Tibial nerve (tissue), 4 donors: ENCODE results near the gene PLSCR4. TPM values are rescaled to one million over a fixed set of nuclear protein-coding genes. Genes with fewer than 3 reads are reported as not detected.

ENCODE experiments used
- DNase-seq, 2 donors: peaks; one replicate each; pipeline ENCODE4 v3.0.0-alpha.2; 2019; ENCODE audit warnings: low spot score in 2 of 2
- H3K27ac ChIP-seq, 4 donors: fragments of 200-600 bp; sonication (generic) in 3 of 4; one replicate each; pipeline ENCODE4 v1.5.1; 2017 to 2019; ENCODE audit warnings: mild to moderate bottlenecking in 1 of 4
- H3K27me3 ChIP-seq, 2 donors: fragments of 200-600 bp; sonication (generic) in 1 of 2; one replicate each; pipeline versions ENCODE4 v1.5.1 to v1.6.0; 2017 to 2019
- H3K36me3 ChIP-seq, 3 donors: fragments of 200-600 bp; sonication (generic); one replicate each; pipeline ENCODE4 v1.5.1; 2018 to 2019
- H3K4me1 ChIP-seq, 4 donors: fragments of 200-600 bp; sonication (generic) in 3 of 4; one replicate each; pipeline ENCODE4 v1.5.1; 2017 to 2019
- H3K4me3 ChIP-seq, 4 donors: fragments of 200-600 bp; sonication (generic) in 3 of 4; one replicate each; pipeline ENCODE4 v1.5.1; 2017 to 2019; ENCODE audit warnings: mild to moderate bottlenecking in 1 of 4, moderate library complexity in 1 of 4
- H3K9me3 ChIP-seq, 4 donors: fragments of 200-600 bp; sonication (generic) in 3 of 4; one replicate each; pipeline ENCODE4 v1.5.1; 2017 to 2019
- EP300 ChIP-seq, 2 donors: sonication (generic); formaldehyde crosslinking; IDR thresholded peaks; one replicate each; pipeline ENCODE4 v1.6.1; 2017; ENCODE audit warnings: antibody characterized with exemption in 2 of 2, mild to moderate bottlenecking in 1 of 2
- POLR2A ChIP-seq, 2 donors: fragments of 450-650 bp; IDR thresholded peaks; one replicate each; pipeline ENCODE4 v1.6.1; 2017; ENCODE audit warnings: antibody characterized with exemption in 2 of 2, mild to moderate bottlenecking in 2 of 2, moderate library complexity in 2 of 2
- WGBS, 2 donors: methylation state at CpG; one replicate each; pipeline ENCODE4 v1.1.5; 2018; 5-methylcytosine and 5-hydroxymethylcytosine counted together
- total RNA-seq, 4 donors: library from RNA; depleted of rRNA; stranded (reverse); fragments of >200 nt; gene quantifications; one replicate each; pipeline ENCODE4 v1.1.0, GENCODE V29; 2016
- TF ChIP-seq, protein P1 (sequence below), 5 experiments: fragments of 200-600 bp in 3 of 5; fragments of 450-650 bp in 2 of 5; sonication (generic) in 3 of 5; IDR thresholded peaks; one replicate each; pipeline ENCODE4 v1.5.1; 2016 to 2019; ENCODE audit warnings: antibody characterized with exemption in 5 of 5, mild to moderate bottlenecking in 3 of 5, moderate library complexity in 2 of 5

Gene PLSCR4
- total RNA-seq, 4 donors from 2014 or later, result 85.8 to 217 (median 128) TPM

DNA sequence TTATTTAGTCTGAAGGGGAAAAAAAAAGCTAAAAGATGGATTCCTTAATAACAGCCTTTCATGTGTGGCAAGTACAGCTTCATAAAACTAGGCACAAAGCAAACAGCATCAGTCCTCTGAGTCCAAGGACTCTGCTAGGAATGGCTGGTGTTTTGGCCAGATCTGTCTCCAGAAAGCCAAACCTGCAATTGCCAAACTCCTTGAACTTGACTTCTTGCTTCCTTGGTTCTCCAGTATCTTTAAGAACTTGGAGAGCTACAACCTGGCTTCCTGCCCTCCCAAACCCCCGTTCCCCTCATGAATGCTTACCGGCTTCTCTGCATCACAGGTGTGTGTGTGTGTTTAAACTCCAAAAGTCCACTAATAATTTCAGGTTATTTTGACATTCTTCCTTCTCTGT is 88.3 kb downstream of the PLSCR4 start:
- H3K4me3 ChIP-seq, result no peak overlapping the region
- no peaks in the 10 kb centered on the region for H3K36me3 ChIP-seq
- peaks cover 0 to 46% (median 2%) of the 10 kb centered on the region in 4 donors for H3K4me1 ChIP-seq
- WGBS, 2 donors, result 73 to 95% methylated on average over 2 of the region's 2 CpGs
- H3K27ac ChIP-seq, result peak overlapping the region in 2 of 4 donors; percentile 8 to 96
- H3K27me3 ChIP-seq, result no peaks in the 10 kb centered on the region
- no peaks in the 10 kb centered on the region for H3K9me3 ChIP-seq
- TF ChIP-seq EP300 (IDR thresholded peaks at IDR 0.05) (no peak), POLR2A (IDR thresholded peaks at IDR 0.05) (no peak)
- TF ChIP-seq, protein P1, sequence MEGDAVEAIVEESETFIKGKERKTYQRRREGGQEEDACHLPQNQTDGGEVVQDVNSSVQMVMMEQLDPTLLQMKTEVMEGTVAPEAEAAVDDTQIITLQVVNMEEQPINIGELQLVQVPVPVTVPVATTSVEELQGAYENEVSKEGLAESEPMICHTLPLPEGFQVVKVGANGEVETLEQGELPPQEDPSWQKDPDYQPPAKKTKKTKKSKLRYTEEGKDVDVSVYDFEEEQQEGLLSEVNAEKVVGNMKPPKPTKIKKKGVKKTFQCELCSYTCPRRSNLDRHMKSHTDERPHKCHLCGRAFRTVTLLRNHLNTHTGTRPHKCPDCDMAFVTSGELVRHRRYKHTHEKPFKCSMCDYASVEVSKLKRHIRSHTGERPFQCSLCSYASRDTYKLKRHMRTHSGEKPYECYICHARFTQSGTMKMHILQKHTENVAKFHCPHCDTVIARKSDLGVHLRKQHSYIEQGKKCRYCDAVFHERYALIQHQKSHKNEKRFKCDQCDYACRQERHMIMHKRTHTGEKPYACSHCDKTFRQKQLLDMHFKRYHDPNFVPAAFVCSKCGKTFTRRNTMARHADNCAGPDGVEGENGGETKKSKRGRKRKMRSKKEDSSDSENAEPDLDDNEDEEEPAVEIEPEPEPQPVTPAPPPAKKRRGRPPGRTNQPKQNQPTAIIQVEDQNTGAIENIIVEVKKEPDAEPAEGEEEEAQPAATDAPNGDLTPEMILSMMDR (IDR thresholded peaks at IDR 0.05), result no peak
- no peak for DNase-seq

- Histone ChIP-seq H3K4me1 (peaks cover 0 to 51% (median 3%) of the 10 kb centered on the region in 4 donors), H3K27me3 (no peaks in the 10 kb centered on the region), H3K9me3 (no peaks in the 10 kb centered on the region), H3K36me3 (no peaks in the 10 kb centered on the region), H3K4me3 (peak overlapping the region; percentile 71 to 81 (median 76)), H3K27ac (peak overlapping the region; percentile 85 to 96 (median 92))
- peak in 1 of 2 donors; percentile 58 for DNase-seq
- TF ChIP-seq POLR2A (IDR thresholded peaks at IDR 0.05), result no peak
- TF ChIP-seq, protein P1 (IDR thresholded peaks at IDR 0.05), result no peak
- TF ChIP-seq EP300 (IDR thresholded peaks at IDR 0.05), result no peak
- WGBS, 2 donors, result 2 to 4% methylated on average over 15 of the region's 15 CpGs
Measured at GRCh38 chr3:146161663-146162002, 89.3 kb downstream of the PLSCR4 start.

DNA sequence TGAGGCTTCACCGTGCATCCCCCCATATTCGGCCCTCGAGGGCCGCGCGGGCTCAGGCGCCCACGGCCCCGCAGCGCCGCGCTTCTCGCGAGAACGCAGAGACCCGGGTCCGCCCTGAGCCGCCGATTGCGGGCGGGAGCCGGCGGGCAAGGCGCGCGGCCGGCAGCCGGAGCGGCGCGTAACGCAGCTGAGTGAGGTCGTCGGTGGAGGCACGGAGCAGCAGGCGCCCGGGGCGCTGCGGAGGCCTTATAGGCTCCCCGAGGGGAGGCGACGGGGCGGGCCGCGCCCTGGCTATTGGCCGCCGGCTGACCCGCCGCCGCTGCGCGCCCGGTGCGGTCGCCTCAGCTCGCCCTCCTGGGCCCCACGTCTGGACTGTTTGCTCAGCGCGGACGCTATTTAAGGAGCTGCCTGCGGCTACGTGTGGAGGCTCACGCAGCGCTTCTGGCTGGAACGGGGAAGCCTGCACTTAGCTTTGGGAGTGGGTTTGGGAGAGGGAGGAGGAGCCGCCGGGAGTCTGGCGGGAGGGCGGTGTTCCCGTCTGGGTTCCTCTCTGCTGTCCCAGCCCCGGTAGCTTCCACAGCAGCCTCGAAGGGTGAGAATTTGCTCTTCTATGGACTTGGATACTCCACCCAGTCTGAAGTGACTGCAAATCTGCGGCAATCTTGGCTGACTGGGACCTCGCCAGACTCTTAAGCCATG is 89.8 kb downstream of the PLSCR4 start, which contains the start of gene PLOD2:
Gene PLOD2 (minus strand): TSS at position 221 of the 699 bp plus-strand sequence. CDS start 195 bp downstream, at position 26.
- Histone ChIP-seq H3K27me3 (no peaks in the 10 kb centered on the region), H3K4me3 (peak within 1 kb of the TSS; percentile 71 to 81 (median 76)), H3K4me1 (peaks cover 0 to 54% (median 3%) of the 10 kb centered on the region in 4 donors), H3K36me3 (no peaks in the 10 kb centered on the region), H3K27ac (peak within 1 kb of the TSS; percentile 85 to 96 (median 92)), H3K9me3 (no peaks in the 10 kb centered on the region)
- peak; percentile 51 to 67 for TF ChIP-seq POLR2A (IDR thresholded peaks at IDR 0.05)
- TF ChIP-seq EP300 (IDR thresholded peaks at IDR 0.05), result peak in 1 of 2 donors; percentile 32
- TF ChIP-seq, protein P1 (IDR thresholded peaks at IDR 0.05), result peak in 1 of 5 experiments; percentile 10
- WGBS, 2 donors, result 0 to 1% methylated on average over 36 to 63 of the region's 74 CpGs
- peak; percentile 25 to 43 for DNase-seq

- peaks cover 0 to 54% (median 3%) of the 10 kb centered on the region in 4 donors for H3K4me1 ChIP-seq
- H3K27me3 ChIP-seq, result no peaks in the 10 kb centered on the region
- H3K27ac ChIP-seq, result peak overlapping the region; percentile 85 to 96 (median 92)
- no peaks in the 10 kb centered on the region for H3K9me3 ChIP-seq
- 0 to 1% methylated on average over 34 to 35 of the region's 35 CpGs for WGBS, 2 donors
- peak; percentile 29 to 63 for DNase-seq
- H3K4me3 ChIP-seq, result peak overlapping the region; percentile 71 to 81 (median 76)
- no peak for TF ChIP-seq EP300 (IDR thresholded peaks at IDR 0.05)
- TF ChIP-seq, protein P1 (IDR thresholded peaks at IDR 0.05), result peak in 4 of 5 experiments; percentile 5 to 46 (median 42)
- no peak for TF ChIP-seq POLR2A (IDR thresholded peaks at IDR 0.05)
- H3K36me3 ChIP-seq, result no peaks in the 10 kb centered on the region
Measured at GRCh38 chr3:146160321-146160963, 90.5 kb downstream of the PLSCR4 start.
